Endodermal cell (in vitro differentiated cells): ENCODE measurements around the gene GATAD2B. TPM values are rescaled to one million over a fixed set of nuclear protein-coding genes. Genes with fewer than 3 reads are reported as not detected.

Experiments used
- DNase-seq: peaks from one replicate; pipeline ENCODE4 v3.0.0-alpha.2; 2017
- H3K27ac ChIP-seq: 2 replicates; pipeline ENCODE4 v1.5.1; 2013; ENCODE audit warnings: mild to moderate bottlenecking, low read depth, low read length, moderate library complexity
- H3K27me3 ChIP-seq: 2 replicates; pipeline ENCODE4 v1.6.1; 2013; ENCODE audit warnings: mild to moderate bottlenecking, low read length, moderate library complexity; ENCODE audit not compliant: insufficient read depth, control insufficient read depth, poor library complexity, severe bottlenecking
- H3K36me3 ChIP-seq: 2 replicates; pipeline ENCODE4 v1.7.0; 2013; ENCODE audit warnings: mild to moderate bottlenecking, low read length, moderate library complexity; ENCODE audit not compliant: control insufficient read depth, insufficient read depth
- H3K4me1 ChIP-seq: one replicate; pipeline ENCODE4 v1.7.0; 2013; ENCODE audit warnings: low read length; ENCODE audit not compliant: control insufficient read depth, insufficient read depth
- H3K4me3 ChIP-seq: 2 replicates; pipeline ENCODE4 v1.5.1; 2013; ENCODE audit warnings: mild to moderate bottlenecking, low read length, moderate library complexity
- H3K9ac ChIP-seq: 2 replicates; pipeline ENCODE4 v1.6.1; 2013; ENCODE audit warnings: mild to moderate bottlenecking, low read length, moderate library complexity; ENCODE audit not compliant: poor library complexity, severe bottlenecking; ENCODE audit errors: extremely low read depth
- H3K9me3 ChIP-seq: 2 replicates; pipeline ENCODE4 v1.6.1; 2013; ENCODE audit warnings: mild to moderate bottlenecking, low read length, moderate library complexity; ENCODE audit not compliant: control insufficient read depth
- H3K27ac Mint-ChIP-seq: 2 replicates; pipeline ENCODE4 v1.8.0; 2020; ENCODE audit warnings: mixed read lengths
- H3K27me3 Mint-ChIP-seq: 2 replicates; pipeline ENCODE4 v1.8.0; 2021; ENCODE audit warnings: mild to moderate bottlenecking, mixed read lengths; ENCODE audit not compliant: insufficient read depth
- H3K36me3 Mint-ChIP-seq: 2 replicates; pipeline ENCODE4 v1.8.0; 2020; ENCODE audit warnings: low read depth, mixed read lengths
- H3K4me1 Mint-ChIP-seq: 2 replicates; pipeline ENCODE4 v1.8.0; 2020; ENCODE audit warnings: mixed read lengths
- H3K4me3 Mint-ChIP-seq: 2 replicates; pipeline ENCODE4 v1.8.0; 2020; ENCODE audit warnings: mild to moderate bottlenecking, moderate library complexity, mixed read lengths
- H3K9me3 Mint-ChIP-seq: 2 replicates; pipeline ENCODE4 v1.8.0; 2020; ENCODE audit warnings: mild to moderate bottlenecking, mixed read lengths
- CTCF ChIP-seq: fragments of 200-600 bp; sonication (generic); conservative IDR thresholded peaks from 2 replicates; pipeline ENCODE4 v1.5.0; 2021; ENCODE audit warnings: antibody characterized with exemption, mild to moderate bottlenecking
- WGBS, 2 experiments: methylation state at CpG; one replicate each; pipeline versions ENCODE4 v1.1.5 to v1.1.7; 2013; ENCODE audit warnings: missing lambda C conversion rate in 2 of 2, mixed read lengths in 1 of 2; ENCODE audit not compliant: insufficient coverage in 1 of 2, insufficient read length in 1 of 2; 5-methylcytosine and 5-hydroxymethylcytosine counted together
- total RNA-seq, 2 donors: library from RNA; stranded (reverse); fragmentation: NEBNext Ultra II Directional in 1 of 2; extraction: Animal tissue kit (Norgen Biotek cat#: 25700) in 1 of 2; gene quantifications; 2 replicates in 1 of 2; 3 replicates in 1 of 2; pipeline ENCODE4 v1.2.1, GENCODE V29; 2021

Gene GATAD2B
- total RNA-seq, 2 donors from 2014 or later = 45.2 to 51.2 TPM

DNA sequence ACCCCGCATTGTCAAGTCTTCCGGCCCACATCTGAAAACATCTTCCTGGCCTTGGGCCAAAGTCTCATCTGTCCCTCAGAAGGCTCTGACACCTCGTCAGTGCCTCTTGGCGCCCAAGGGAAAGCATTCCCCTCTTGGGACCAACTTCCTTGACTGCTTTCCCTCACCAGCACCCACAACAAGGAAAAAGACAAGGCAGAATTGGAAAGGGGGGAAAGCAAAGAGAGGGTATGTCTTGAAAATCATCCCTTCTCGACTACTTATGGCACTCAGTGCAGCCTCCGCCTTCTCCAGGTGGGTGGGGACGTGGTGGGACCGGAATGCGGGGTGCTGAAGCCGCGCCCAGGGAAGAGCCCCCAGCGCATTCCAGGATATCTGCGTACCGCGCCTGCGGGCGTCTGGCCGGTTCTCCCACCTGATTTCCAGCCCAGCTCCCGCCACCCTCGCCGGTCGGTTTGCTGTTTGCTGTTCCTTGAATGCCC lies 41.1 kb upstream of the GATAD2B start:
- peak overlapping the region; percentile 89 for H3K4me3 Mint-ChIP-seq
- Histone ChIP-seq H3K36me3 (peaks cover 19% of the 10 kb centered on the region), H3K27me3 (no peaks in the 10 kb centered on the region), H3K9me3 (no peaks in the 10 kb centered on the region), H3K9ac (peak overlapping the region; percentile 99), H3K4me1 (no peaks in the 10 kb centered on the region), H3K27ac (peak overlapping the region; percentile 96), H3K4me3 (peak overlapping the region; percentile 99)
- H3K27me3 Mint-ChIP-seq = no peaks in the 10 kb centered on the region
- DNase-seq = peak; percentile 91
- H3K4me1 Mint-ChIP-seq = peaks cover 40% of the 10 kb centered on the region
- no peak for TF ChIP-seq CTCF
- peaks cover 27% of the 10 kb centered on the region for H3K36me3 Mint-ChIP-seq
- 0% methylated on average over 6 to 22 of the region's 22 CpGs for WGBS, 2 experiments
- peak overlapping the region; percentile 99 for H3K27ac Mint-ChIP-seq
- no peaks in the 10 kb centered on the region for H3K9me3 Mint-ChIP-seq

- H3K27me3 Mint-ChIP-seq = no peaks in the 10 kb centered on the region
- Histone ChIP-seq H3K27me3 (no peaks in the 10 kb centered on the region), H3K9me3 (no peaks in the 10 kb centered on the region), H3K9ac (peak within 1 kb of the TSS; percentile 99), H3K36me3 (peaks cover 19% of the 10 kb centered on the region), H3K4me3 (peak within 1 kb of the TSS; percentile 99), H3K4me1 (no peaks in the 10 kb centered on the region), H3K27ac (peak within 1 kb of the TSS; percentile 96)
- peaks cover 27% of the 10 kb centered on the region for H3K36me3 Mint-ChIP-seq
- H3K4me3 Mint-ChIP-seq = peak within 1 kb of the TSS; percentile 89
- WGBS, 2 experiments = 0% methylated on average over 29 to 54 of the region's 54 CpGs
- H3K4me1 Mint-ChIP-seq = peaks cover 39% of the 10 kb centered on the region
- TF ChIP-seq CTCF = no peak
- DNase-seq = peak; percentile 100
- H3K9me3 Mint-ChIP-seq = no peaks in the 10 kb centered on the region
- peak within 1 kb of the TSS; percentile 99 for H3K27ac Mint-ChIP-seq
Measured at GRCh38 chr1:153963030-153963849, 40.5 kb upstream of the GATAD2B start, which contains the start of gene SLC39A1. Gene SLC39A1, minus strand, starts transcription at chr1:153963537. Its CDS starts 822 bp downstream, at chr1:153962715.

- H3K9me3 Mint-ChIP-seq = no peaks in the 10 kb centered on the region
- H3K4me1 Mint-ChIP-seq = peaks cover 36% of the 10 kb centered on the region
Measured at GRCh38 chr1:153962088-153963029, 39.6 kb upstream of the GATAD2B start.

More at GRCh38 chr1:153962088-153963029, 39.6 kb upstream of the GATAD2B start:
- Mint-ChIP-seq H3K4me3 (peak overlapping the region; percentile 89), H3K27me3 (no peaks in the 10 kb centered on the region), H3K36me3 (peaks cover 27% of the 10 kb centered on the region), H3K27ac (peak overlapping the region; percentile 99)
- 16% methylated on average over 6 to 16 of the region's 16 CpGs for WGBS, 2 experiments
- Histone ChIP-seq H3K27ac (peak overlapping the region; percentile 96), H3K9me3 (no peaks in the 10 kb centered on the region), H3K9ac (peak overlapping the region; percentile 99), H3K27me3 (no peaks in the 10 kb centered on the region), H3K4me3 (peak overlapping the region; percentile 99), H3K36me3 (peaks cover 19% of the 10 kb centered on the region), H3K4me1 (no peaks in the 10 kb centered on the region)
- TF ChIP-seq CTCF = no peak
- peak; percentile 72 for DNase-seq
